ENCODE measurements around the gene PRRG1. TPM values are rescaled to one million over a fixed set of nuclear protein-coding genes. Genes with fewer than 3 reads are reported as not detected.
"Not testable (repeated sequence)": the region's sequence is repeated elsewhere in the genome, so short reads cannot be mapped to it uniquely, and the experiment has no call there.

Gene PRRG1
- total RNA-seq = 10 to 100 TPM in 7 of 10 donors, 1 to 10 TPM in 3; 8.8 to 15.9 (median 11.2) TPM
- polyA plus RNA-seq = 1 to 10 TPM; 3.0 to 4.0 TPM
- long read RNA-seq, donor 1 = 0 reads
- long read RNA-seq, donor 2, full-length matches to known transcripts = 1 of 1 reads
- long read RNA-seq, donor 2, partial matches to known transcripts = 0 of 1 reads
- long read RNA-seq, donor 2, other reads (novel, unspliced or antisense) = 0 of 1 reads
- long read RNA-seq, donor 3, full-length matches to known transcripts = 5 of 5 reads
- long read RNA-seq, donor 3, partial matches to known transcripts = 0 of 5 reads
- long read RNA-seq, donor 3, other reads (novel, unspliced or antisense) = 0 of 5 reads

- no peaks in the 10 kb centered on the region for H3K9me3 ChIP-seq
These were observed at the start of gene PRRG1 for GRCh38 chrX:37349221-37350033. TSS of gene PRRG1 (plus strand) at chrX:37349364. CDS start at chrX:37406250, 56,886 bp downstream.

GRCh38 chrX:37302569-37302968 is 46.6 kb upstream of the PRRG1 start:
- no peaks in the 10 kb centered on the region for H3K36me3 ChIP-seq
- H3K9me3 ChIP-seq = peaks cover 0 to 10% (median 0%) of the 10 kb centered on the region in 11 donors
- no peaks in the 10 kb centered on the region for H3K4me1 ChIP-seq
- intact Hi-C loops (cut with DNase I) = no loop called here
- no peak overlapping the region for H3K4me3 ChIP-seq
- ATAC-seq (peak in 4 of 8 donors; percentile 41 to 73 (median 56)), DNase-seq (peak in 1 of 2 donors; percentile 8)
- no peak overlapping the region for H3K27ac ChIP-seq
- peak in 7 of 9 donors; percentile 28 to 54 (median 44) for TF ChIP-seq CTCF (IDR thresholded peaks at IDR 0.05)
- H3K27me3 ChIP-seq = no peaks in the 10 kb centered on the region
- 21 to 32% methylated on average over 1 of the region's 1 CpG for WGBS, 2 donors

More at GRCh38 chrX:37349221-37350033, at the start of gene PRRG1:
- no peak for TF ChIP-seq CTCF (IDR thresholded peaks at IDR 0.05)
- WGBS, 2 donors = 0% methylated on average over 48 to 58 of the region's 61 CpGs
- H3K36me3 ChIP-seq = no peaks in the 10 kb centered on the region
- ATAC-seq = peak; percentile 94 to 98 (median 96)
- peak within 1 kb of the TSS; percentile 78 to 92 (median 88) for H3K27ac ChIP-seq
- DNase-seq = peak; percentile 79 to 81
- H3K27me3 ChIP-seq = peaks cover 0 to 36% (median 0%) of the 10 kb centered on the region in 7 donors
- peaks cover 0 to 19% (median 4%) of the 10 kb centered on the region in 9 donors for H3K4me1 ChIP-seq
- H3K4me3 ChIP-seq = peak within 1 kb of the TSS; percentile 55 to 78 (median 70)
- intact Hi-C loops (cut with DNase I) = loop anchor here in 1 of 10 donors (10.0 kb wide), 1 partner anchor 75 kb away; no protein-coding TSS in a partner anchor

GRCh38 chrX:37305238-37305637 is 43.9 kb upstream of the PRRG1 start:
- H3K27me3 ChIP-seq; H3K36me3 ChIP-seq; H3K9me3 ChIP-seq; H3K4me1 ChIP-seq; H3K27ac ChIP-seq; intact Hi-C loops (cut with DNase I); H3K4me3 ChIP-seq; DNase-seq; ATAC-seq: not testable (repeated sequence)
- 85 to 100% methylated on average over 1 to 2 of the region's 2 CpGs for WGBS, 2 donors

- no peaks in the 10 kb centered on the region for H3K9me3 ChIP-seq
- H3K27me3 ChIP-seq = peaks cover 0 to 38% (median 0%) of the 10 kb centered on the region in 7 donors
- DNase-seq (no peak), ATAC-seq (no peak)
- TF ChIP-seq CTCF (IDR thresholded peaks at IDR 0.05) = no peak
- H3K36me3 ChIP-seq = no peaks in the 10 kb centered on the region
- intact Hi-C loops (cut with DNase I) = no loop called here
- H3K27ac ChIP-seq = no peak overlapping the region
- H3K4me3 ChIP-seq = no peak overlapping the region
- H3K4me1 ChIP-seq = no peaks in the 10 kb centered on the region
These were observed 34.6 kb upstream of the PRRG1 start for GRCh38 chrX:37314531-37314930.

Measured in heart right ventricle (tissue), 16 donors.